Ramos (cell line): ENCODE measurements around the gene FOXC2.

ENCODE experiments used
- in situ Hi-C: fragments of 300-500 bp; cut with MboI; formaldehyde crosslinking; loops from one replicate; pipeline ENCODE4 v1.14.3; 2022; ENCODE audit warnings: low sequenced_read_pairs; ENCODE audit not compliant: unreplicated experiment

The FOXC2 gene

DNA sequence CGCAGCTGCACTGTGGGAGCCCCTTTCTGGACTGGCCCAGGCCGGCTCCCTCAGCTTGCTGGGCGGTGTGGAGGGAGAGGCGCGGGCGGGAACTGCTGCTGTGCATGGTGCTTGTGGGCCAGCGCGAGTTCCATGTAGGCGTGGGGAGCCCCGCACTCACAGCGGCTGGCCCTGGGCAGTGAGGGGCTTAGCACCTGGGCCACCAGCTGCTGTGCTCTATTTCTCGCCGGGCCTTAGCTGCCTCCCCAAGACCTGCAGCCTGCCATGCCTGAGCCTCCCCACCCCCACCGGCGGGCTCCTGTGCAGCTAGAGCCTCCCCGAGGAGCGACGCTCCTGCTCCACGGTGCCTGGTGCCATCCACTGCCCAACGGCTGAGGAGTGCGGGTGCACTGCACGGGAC is 13.3 kb upstream of the FOXC2 start:
- in situ Hi-C loops, result loop anchor here (25.0 kb wide), 1 partner anchor 734 kb away; no protein-coding TSS in a partner anchor

DNA sequence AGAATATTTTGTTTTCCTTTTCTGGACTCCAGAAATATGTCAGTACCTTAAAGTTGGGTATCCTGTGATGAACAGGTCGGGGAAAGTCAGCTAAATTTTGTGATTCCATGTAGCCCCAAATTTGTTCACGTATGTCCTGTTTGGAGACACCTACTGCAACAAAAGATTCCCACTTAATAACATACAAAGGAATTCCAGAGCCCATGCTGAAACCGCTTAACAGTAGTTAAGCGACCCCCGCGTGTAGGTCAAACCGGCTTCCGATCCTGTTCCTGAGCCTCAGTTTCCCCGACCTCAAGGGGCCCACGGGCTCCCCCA is 12.1 kb upstream of the FOXC2 start:
- in situ Hi-C loops, result loop anchor here (25.0 kb wide), 1 partner anchor 733 kb away; no protein-coding TSS in a partner anchor

DNA sequence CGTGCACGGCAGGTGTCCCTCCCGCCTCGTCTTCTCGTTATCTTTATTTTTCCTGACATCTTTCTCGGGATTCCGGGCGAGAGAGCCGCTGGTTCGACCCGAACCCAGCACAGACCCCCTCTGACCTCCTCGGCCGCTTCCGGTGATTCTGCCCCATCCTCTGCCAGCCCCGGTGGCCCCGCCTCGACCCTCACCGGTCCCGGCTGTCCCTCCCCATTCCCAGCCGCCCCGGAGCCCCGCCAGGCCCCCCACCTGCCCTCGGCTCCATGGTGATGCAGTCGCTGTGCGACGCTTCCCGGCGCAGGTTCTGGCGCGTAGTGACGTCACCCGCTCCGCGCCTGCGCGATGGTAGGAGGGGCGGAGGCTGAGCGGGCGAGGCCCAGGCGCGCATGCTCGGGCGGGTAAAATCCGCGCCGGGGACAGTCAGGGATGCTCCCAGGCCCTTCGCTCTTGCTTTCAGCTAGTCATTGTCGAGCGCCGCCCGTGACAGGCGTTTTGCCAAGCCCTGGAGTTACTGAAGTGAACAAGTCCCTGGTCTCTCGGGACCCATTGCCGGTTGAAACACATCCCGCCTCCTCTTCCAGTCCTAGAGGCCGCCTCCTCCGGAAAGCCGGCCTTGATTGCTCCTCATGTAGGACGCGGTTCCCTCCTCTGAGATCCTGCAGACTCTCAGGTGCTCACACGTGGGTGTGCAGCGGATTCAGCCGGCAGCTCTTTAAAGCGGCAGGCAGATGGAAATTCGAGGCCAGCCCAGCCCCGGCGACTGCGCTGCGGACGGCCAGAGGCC is 11.5 kb upstream of the FOXC2 start, which contains the start of gene MTHFSD:
Gene MTHFSD (minus strand): TSS at position 319 of the 787 bp plus-strand sequence. CDS start 51 bp downstream, at position 268.
- in situ Hi-C loops, result loop anchor here (25.0 kb wide), 1 partner anchor 732 kb away; no protein-coding TSS in a partner anchor

DNA sequence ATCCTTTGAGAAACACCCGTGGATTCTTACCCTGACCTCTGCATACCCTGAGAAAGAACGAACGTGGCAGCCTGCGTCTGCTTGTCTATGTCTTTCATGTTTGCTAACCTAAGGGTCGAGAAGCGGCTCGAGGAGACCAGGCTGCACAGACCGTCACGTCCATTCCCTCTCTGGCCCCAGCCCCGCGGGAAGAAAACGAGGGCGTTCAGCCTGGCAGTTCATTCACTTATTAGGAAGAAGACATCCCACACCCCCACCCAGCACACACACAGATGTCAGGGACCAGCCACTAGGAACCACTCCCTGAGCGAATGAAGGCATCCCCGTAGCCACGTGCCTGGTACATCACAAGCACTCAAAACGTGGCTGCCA is 10.9 kb upstream of the FOXC2 start:
- in situ Hi-C loops, result loop anchor here (25.0 kb wide), 1 partner anchor 732 kb away; no protein-coding TSS in a partner anchor

DNA sequence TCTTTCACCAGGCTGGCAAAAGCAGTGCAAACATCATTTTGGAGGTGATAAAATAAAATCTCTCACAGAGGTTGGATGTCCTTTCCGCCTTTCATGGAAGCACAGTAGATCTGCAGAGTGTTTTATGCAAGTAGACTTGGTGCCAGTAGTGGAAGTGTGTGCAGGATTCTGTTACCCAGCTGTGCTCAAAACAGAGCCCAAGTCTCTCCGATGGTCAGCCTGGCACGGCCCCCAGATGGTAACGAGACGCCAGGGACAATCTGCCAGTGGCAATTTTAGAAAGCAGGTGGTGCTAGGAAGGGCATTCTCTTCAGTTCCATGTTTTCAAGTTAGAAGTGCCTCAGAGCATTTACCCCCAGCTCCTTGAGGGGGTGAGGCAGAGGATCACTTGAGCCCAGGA is 10.1 kb upstream of the FOXC2 start:
- in situ Hi-C loops, result loop anchor here (25.0 kb wide), 1 partner anchor 731 kb away; no protein-coding TSS in a partner anchor

DNA sequence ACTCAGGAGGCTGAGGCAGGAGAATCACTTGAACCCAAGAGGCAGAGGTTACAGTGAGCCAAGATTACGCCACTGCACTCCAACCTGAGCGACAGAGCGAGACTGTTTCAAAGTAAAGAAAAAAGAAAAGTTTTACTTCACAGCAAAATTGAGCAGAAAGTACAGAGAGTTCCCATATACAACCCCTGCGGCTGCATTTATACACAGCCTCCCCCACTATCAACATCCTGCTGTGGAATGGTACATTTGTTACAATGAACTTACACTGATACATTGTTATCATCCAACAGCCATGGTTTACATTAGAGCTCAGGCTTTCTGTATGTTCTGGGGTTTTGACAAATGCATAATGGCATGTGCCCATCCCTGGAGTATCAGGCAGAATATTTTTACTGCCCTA is 9.0 kb upstream of the FOXC2 start:
- in situ Hi-C loops, result loop anchor here (25.0 kb wide), 1 partner anchor 730 kb away; no protein-coding TSS in a partner anchor

DNA sequence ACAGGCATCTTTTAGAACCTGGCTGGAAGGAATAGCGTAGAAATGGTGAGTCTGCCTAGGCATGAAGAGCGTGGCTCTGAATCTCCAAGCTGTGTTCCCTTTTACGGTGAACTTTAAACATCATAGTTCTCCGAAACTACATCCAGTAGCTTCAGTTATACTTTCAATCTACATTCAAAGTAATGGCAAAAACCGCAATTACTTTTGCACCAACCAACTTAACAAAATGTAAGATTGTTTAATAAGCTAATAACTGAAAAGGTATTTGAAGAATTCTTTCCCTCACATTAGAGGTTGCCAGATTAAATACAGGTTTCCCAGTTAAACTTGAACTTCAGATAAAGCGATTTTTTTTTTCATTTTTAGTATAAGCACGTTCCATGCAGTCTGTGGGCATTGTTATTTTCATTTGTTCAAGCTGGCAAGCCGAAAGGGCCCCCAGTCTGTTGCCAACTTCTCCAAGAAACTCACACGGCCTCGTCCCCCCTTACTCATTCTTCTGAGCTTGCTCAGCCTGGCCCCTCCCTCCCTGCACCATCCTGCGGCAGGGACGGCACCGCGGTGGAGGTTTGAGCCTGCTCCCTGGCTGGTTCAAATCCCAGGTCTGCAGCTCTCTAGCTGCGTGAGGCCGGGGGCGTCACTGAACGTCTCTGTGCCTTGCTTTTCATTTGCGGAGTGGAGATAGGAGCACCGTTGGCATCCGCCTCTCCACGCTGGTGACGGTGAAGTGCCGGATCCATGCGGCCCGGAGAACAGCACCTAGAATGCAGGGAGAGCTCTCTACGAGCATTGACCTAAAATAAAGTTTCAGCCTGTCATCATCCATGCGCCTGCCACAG is 8.1 kb upstream of the FOXC2 start:
- in situ Hi-C loops, result loop anchor here (25.0 kb wide), 1 partner anchor 729 kb away; no protein-coding TSS in a partner anchor

DNA sequence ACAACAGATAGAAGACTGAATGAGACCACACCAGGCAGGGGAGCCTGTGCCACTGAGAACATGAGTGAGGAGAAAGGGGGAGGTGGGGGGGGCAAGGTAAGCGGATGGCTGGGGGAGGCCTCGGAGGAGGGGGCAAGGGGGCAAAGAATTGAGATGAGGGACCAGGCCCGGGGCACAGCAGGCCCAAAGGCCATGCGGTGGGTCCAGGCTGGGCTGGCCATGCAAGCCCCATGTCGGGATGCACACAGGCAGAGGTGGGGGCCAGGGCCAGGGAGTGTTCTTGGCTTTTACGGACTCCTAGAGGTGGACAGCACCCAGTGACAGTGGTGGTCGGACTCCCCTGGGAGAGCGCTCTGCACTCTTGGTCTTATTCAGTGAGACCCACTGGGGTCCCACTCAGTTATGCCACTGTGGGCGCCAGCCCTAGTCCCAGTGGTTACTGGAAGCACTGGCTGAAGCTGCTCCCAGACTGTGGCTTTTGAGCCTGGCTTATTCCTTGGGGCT is 6.8 kb upstream of the FOXC2 start:
- in situ Hi-C loops, result loop anchor here (10.0 to 25.0 kb wide), 3 partner anchors 305 to 727 kb away; no protein-coding TSS in a partner anchor

DNA sequence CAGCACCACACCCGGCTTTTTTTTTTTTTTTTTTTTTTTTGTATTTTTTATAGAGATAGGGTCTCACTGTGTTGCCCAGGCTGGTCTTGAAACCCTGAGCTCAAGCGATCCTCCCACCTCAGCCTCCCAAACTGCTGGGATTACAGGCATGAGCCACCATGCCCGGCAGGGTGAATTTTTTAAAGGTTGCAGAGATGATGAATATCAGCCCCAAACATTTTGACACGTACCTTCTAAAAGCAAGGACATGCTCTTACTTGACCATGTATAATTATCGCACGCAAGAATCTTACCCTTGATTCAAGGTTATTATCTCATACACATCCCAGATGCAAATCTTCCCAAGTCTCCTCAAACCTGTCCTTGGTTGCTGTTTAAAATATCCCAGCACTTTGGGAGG is 4.3 kb upstream of the FOXC2 start:
- in situ Hi-C loops, result loop anchor here (10.0 to 25.0 kb wide), 3 partner anchors 302 to 725 kb away; no protein-coding TSS in a partner anchor

DNA sequence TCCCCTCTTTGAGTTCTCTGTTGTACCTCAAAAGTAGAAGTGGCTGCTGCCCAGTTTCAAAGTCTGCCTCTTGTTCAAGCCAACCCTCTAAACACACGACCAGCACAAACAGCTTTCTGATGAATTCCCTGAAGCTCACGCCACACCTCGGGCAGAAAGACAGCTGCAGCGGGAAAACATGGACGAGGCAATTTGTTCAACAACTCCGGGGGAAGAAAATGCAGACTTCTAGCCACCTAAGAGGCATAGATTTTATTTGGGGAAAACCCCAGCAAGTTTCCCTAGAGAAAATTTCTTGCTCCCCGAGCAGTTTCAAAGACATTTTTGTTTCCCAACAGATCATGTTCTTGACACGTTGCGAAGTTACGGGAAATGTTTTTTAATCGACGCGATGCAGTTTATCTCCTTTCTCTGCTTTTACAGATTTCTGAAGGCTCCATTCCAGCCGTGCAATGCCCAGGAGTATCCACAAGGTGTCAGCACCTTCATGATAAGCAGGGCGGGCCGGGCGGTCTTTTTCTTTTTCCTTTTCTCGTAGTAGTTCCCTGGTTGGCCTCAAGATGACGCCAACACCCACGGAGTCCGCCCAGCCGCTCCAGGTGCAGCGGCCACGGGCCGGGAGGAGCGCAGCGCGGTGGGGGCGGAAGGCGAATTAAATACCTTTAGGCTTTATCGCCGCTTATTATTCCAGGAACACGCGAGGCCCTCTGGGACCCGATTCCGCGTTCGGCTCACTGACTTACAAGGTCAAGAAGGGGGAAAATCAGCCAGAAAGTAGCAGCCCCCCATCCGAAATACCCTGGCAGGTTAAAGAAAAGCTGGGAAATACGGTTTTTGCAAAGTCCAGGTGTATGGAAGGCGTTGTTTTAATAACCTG is 2.9 kb upstream of the FOXC2 start:
- in situ Hi-C loops, result loop anchor here (10.0 to 25.0 kb wide), 3 partner anchors 301 to 724 kb away; no protein-coding TSS in a partner anchor

DNA sequence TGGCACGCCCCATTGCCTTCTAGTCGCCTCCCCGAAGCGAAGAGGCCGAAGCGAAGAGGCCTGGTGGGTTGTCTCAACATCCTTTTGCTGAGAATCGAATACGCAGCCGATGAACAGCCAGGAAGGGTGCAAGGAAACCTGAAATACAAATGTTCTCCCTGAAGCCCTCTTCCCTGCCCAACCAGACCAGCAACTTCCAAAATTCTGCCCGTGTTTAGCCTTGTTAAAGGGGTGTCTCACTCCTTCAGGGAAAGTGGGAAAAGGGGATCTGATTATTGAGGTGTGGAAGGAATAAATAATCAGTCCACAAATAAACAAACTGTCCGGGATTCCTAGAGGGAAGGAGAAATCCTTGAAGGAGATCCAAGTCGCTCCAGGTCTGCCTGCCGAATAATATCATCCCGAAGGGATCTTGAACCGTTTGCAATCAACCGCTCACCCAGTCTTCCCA is 1.4 kb upstream of the FOXC2 start:
- in situ Hi-C loops, result loop anchor here (10.0 to 25.0 kb wide), 3 partner anchors 300 to 722 kb away; no protein-coding TSS in a partner anchor

DNA sequence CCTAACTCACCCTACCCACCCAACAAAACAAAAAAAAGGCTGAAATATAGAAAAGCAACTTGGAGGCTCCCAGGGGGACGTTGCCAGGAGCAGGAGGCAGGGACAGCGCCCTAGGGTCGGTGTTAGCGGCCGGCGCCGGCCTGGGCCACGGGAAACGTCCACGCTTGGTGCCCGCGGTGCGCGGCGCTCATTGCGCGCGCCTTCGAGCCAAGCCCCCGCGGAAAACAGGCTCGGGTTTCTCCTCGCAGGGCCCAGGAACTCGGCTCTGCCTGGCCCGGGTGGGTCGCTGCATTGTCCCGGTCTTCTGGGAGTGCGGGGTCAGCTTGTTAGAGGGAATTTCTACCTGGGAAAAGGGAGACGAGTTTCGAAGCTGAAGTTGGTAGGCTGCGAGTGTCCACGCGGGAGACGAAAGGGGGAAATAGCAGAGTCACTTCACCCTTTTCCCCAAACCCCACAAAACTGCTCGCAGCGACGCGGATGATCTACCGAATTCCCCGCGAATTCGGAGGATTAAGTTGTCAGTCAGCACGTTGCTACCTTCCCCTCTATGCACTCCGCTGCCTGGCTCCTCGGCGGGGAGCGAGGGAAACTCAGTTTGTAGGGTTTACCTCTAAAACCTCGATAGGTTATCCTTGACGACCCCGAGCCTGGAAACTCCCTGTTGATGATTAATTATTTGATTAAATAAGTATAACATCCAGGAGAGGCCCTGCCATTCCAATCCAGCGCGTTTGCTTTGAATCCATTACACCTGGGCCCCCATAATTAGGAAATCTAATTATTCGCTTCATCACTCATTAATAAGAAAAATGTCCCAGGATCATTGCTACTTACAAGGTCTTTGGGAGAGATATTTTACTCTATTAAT is 751 bp upstream of the FOXC2 start:
- in situ Hi-C loops, result loop anchor here (10.0 to 25.0 kb wide), 3 partner anchors 299 to 721 kb away; no protein-coding TSS in a partner anchor

DNA sequence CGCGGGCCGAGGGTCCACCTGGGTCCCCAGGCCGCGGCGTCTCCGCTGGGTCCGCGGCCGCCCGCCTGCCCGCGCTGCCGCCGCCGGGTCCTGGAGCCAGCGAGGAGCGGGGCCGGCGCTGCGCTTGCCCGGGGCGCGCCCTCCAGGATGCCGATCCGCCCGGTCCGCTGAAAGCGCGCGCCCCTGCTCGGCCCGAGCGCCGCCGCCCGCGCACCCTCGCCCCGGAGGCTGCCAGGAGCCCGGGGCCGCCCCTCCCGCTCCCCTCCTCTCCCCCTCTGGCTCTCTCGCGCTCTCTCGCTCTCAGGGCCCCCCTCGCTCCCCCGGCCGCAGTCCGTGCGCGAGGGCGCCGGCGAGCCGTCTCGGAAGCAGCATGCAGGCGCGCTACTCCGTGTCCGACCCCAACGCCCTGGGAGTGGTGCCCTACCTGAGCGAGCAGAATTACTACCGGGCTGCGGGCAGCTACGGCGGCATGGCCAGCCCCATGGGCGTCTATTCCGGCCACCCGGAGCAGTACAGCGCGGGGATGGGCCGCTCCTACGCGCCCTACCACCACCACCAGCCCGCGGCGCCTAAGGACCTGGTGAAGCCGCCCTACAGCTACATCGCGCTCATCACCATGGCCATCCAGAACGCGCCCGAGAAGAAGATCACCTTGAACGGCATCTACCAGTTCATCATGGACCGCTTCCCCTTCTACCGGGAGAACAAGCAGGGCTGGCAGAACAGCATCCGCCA is 504 bp downstream of the FOXC2 start:
- in situ Hi-C loops, result loop anchor here (10.0 to 25.0 kb wide), 3 partner anchors 298 to 720 kb away; no protein-coding TSS in a partner anchor

DNA sequence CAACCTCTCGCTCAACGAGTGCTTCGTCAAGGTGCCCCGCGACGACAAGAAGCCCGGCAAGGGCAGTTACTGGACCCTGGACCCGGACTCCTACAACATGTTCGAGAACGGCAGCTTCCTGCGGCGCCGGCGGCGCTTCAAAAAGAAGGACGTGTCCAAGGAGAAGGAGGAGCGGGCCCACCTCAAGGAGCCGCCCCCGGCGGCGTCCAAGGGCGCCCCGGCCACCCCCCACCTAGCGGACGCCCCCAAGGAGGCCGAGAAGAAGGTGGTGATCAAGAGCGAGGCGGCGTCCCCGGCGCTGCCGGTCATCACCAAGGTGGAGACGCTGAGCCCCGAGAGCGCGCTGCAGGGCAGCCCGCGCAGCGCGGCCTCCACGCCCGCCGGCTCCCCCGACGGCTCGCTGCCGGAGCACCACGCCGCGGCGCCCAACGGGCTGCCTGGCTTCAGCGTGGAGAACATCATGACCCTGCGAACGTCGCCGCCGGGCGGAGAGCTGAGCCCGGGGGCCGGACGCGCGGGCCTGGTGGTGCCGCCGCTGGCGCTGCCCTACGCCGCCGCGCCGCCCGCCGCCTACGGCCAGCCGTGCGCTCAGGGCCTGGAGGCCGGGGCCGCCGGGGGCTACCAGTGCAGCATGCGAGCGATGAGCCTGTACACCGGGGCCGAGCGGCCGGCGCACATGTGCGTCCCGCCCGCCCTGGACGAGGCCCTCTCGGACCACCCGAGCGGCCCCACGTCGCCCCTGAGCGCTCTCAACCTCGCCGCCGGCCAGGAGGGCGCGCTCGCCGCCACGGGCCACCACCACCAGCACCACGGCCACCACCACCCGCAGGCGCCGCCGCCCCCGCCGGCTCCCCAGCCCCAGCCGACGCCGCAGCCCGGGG is 1.3 kb downstream of the FOXC2 start:
- in situ Hi-C loops, result loop anchor here (10.0 to 25.0 kb wide), 3 partner anchors 297 to 719 kb away; no protein-coding TSS in a partner anchor

DNA sequence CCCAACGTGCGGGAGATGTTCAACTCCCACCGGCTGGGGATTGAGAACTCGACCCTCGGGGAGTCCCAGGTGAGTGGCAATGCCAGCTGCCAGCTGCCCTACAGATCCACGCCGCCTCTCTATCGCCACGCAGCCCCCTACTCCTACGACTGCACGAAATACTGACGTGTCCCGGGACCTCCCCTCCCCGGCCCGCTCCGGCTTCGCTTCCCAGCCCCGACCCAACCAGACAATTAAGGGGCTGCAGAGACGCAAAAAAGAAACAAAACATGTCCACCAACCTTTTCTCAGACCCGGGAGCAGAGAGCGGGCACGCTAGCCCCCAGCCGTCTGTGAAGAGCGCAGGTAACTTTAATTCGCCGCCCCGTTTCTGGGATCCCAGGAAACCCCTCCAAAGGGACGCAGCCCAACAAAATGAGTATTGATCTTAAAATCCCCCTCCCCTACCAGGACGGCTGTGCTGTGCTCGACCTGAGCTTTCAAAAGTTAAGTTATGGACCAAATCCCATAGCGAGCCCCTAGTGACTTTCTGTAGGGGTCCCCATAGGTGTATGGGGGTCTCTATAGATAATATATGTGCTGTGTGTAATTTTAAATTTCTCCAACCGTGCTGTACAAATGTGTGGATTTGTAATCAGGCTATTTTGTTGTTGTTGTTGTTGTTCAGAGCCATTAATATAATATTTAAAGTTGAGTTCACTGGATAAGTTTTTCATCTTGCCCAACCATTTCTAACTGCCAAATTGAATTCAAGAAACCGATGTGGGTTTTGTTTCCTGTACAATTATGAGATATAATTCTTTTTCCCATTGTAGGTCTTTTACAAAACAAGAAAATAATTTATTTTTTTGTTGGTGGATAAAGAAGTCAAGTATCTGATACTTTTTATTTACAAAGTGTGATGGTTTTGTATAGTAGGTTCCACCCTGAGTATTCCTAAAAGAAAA is 2.3 kb downstream of the FOXC2 start:
- in situ Hi-C loops, result loop anchor here (10.0 to 25.0 kb wide), 3 partner anchors 296 to 718 kb away; no protein-coding TSS in a partner anchor
